ENCODE data around the gene CIB1.

The CIB1 gene

GRCh38 chr15:90191794-90192509 is 41.8 kb downstream of the CIB1 start:
- peak overlapping the region; percentile 14; the same call in 1 of the 2 replicates for H2AFZ ChIP-seq (ENCODE audit: low read depth)
- 0 out of 2 replicates have a peak, but pooled peaks have one; percentile 6 for TF ChIP-seq CTCF (conservative IDR thresholded peaks at IDR 0.05; ENCODE audit: low read depth, low read length)
- H3K79me2 ChIP-seq (ENCODE audit: insufficient read depth, low read depth): peaks cover 51% of the 10 kb centered on the region
- H3K9ac ChIP-seq: peak overlapping the region; percentile 47; the same call in 1 of the 2 replicates
- no peaks in the 10 kb centered on the region for H3K36me3 ChIP-seq (ENCODE audit: insufficient read depth)
- no peaks in the 10 kb centered on the region for H3K27me3 ChIP-seq (ENCODE audit: insufficient read depth, low read depth)
- H3K4me3 ChIP-seq (IDR thresholded peaks at IDR 0.05; ENCODE audit: insufficient read depth, low read depth, low read length): no peak overlapping the region
- H3K27ac ChIP-seq: peak overlapping the region; percentile 96
- H4K20me1 ChIP-seq (ENCODE audit: insufficient read depth): no peaks in the 10 kb centered on the region
- peaks cover 87% of the 10 kb centered on the region for H3K4me1 ChIP-seq (ENCODE audit: low read depth, poor library complexity, severe bottlenecking)
- peak overlapping the region; percentile 98 for H3K4me2 ChIP-seq

- no peaks in the 10 kb centered on the region for H3K27me3 ChIP-seq (ENCODE audit: insufficient read depth, low read depth)
- 0 out of 2 replicates have a peak, but pooled peaks have one; percentile 22 for TF ChIP-seq CTCF (conservative IDR thresholded peaks at IDR 0.05; ENCODE audit: low read depth, low read length)
- peaks cover 94% of the 10 kb centered on the region for H3K4me1 ChIP-seq (ENCODE audit: low read depth, poor library complexity, severe bottlenecking)
- H4K20me1 ChIP-seq (ENCODE audit: insufficient read depth): no peaks in the 10 kb centered on the region
- no peaks in the 10 kb centered on the region for H3K36me3 ChIP-seq (ENCODE audit: insufficient read depth)
- peak overlapping the region; percentile 47; the same call in 1 of the 2 replicates for H3K9ac ChIP-seq
- H3K27ac ChIP-seq: peak overlapping the region; percentile 96
- peak overlapping the region; percentile 14; the same call in 1 of the 2 replicates for H2AFZ ChIP-seq (ENCODE audit: low read depth)
- H3K4me3 ChIP-seq (IDR thresholded peaks at IDR 0.05; ENCODE audit: insufficient read depth, low read depth, low read length): no peak overlapping the region
- H3K79me2 ChIP-seq (ENCODE audit: insufficient read depth, low read depth): peaks cover 57% of the 10 kb centered on the region
- peak overlapping the region; percentile 98 for H3K4me2 ChIP-seq
Measured at GRCh38 chr15:90191344-90191687, 42.4 kb downstream of the CIB1 start.

- peak overlapping the region; percentile 96 for H3K27ac ChIP-seq
- H2AFZ ChIP-seq (ENCODE audit: low read depth): no peak overlapping the region; the same call in 1 of the 2 replicates
- no peaks in the 10 kb centered on the region for H3K27me3 ChIP-seq (ENCODE audit: insufficient read depth, low read depth)
- peak overlapping the region; percentile 47; the same call in 1 of the 2 replicates for H3K9ac ChIP-seq
- no peak for TF ChIP-seq CTCF (conservative IDR thresholded peaks at IDR 0.05; ENCODE audit: low read depth, low read length)
- H3K4me3 ChIP-seq (IDR thresholded peaks at IDR 0.05; ENCODE audit: insufficient read depth, low read depth, low read length): no peak overlapping the region
- H3K36me3 ChIP-seq (ENCODE audit: insufficient read depth): no peaks in the 10 kb centered on the region
- peaks cover 99% of the 10 kb centered on the region for H3K4me1 ChIP-seq (ENCODE audit: low read depth, poor library complexity, severe bottlenecking)
- peaks cover 63% of the 10 kb centered on the region for H3K79me2 ChIP-seq (ENCODE audit: insufficient read depth, low read depth)
- no peaks in the 10 kb centered on the region for H4K20me1 ChIP-seq (ENCODE audit: insufficient read depth)
- peak overlapping the region; percentile 98 for H3K4me2 ChIP-seq
Measured at GRCh38 chr15:90190606-90191343, 43.0 kb downstream of the CIB1 start.

- TF ChIP-seq CTCF (conservative IDR thresholded peaks at IDR 0.05; ENCODE audit: low read depth, low read length): no peak
- peaks cover 97% of the 10 kb centered on the region for H3K4me1 ChIP-seq (ENCODE audit: low read depth, poor library complexity, severe bottlenecking)
- peaks cover 70% of the 10 kb centered on the region for H3K79me2 ChIP-seq (ENCODE audit: insufficient read depth, low read depth)
- peak overlapping the region; percentile 25; the same call in 1 of the 2 replicates for H3K9ac ChIP-seq
- H3K4me2 ChIP-seq: peak overlapping the region; percentile 98
- no peak overlapping the region for H2AFZ ChIP-seq (ENCODE audit: low read depth)
- no peak overlapping the region for H3K4me3 ChIP-seq (IDR thresholded peaks at IDR 0.05; ENCODE audit: insufficient read depth, low read depth, low read length)
- no peaks in the 10 kb centered on the region for H4K20me1 ChIP-seq (ENCODE audit: insufficient read depth)
- no peaks in the 10 kb centered on the region for H3K27me3 ChIP-seq (ENCODE audit: insufficient read depth, low read depth)
- no peaks in the 10 kb centered on the region for H3K36me3 ChIP-seq (ENCODE audit: insufficient read depth)
- peak overlapping the region; percentile 96 for H3K27ac ChIP-seq
Measured at GRCh38 chr15:90189781-90190467, 43.8 kb downstream of the CIB1 start.
